Ovary (tissue), 9 donors: Measurements from ENCODE around the gene HPCA. TPM values are rescaled to one million over a fixed set of nuclear protein-coding genes. Genes with fewer than 3 reads are reported as not detected.

Experiments used
- DNase-seq, 5 donors: peaks; one replicate each; pipeline ENCODE4 v3.0.0-alpha.2; 2019 to 2020
- H3K27ac ChIP-seq, 2 donors: fragments of 200-600 bp; one replicate each; pipeline versions ENCODE4 v1.5.1 to v1.8.0; 2019 to 2022
- H3K27me3 ChIP-seq: fragments of 200-600 bp; one replicate; pipeline ENCODE4 v1.8.0; 2022
- H3K36me3 ChIP-seq: fragments of 200-600 bp; sonication (generic); one replicate; pipeline ENCODE4 v1.5.1; 2019
- H3K4me1 ChIP-seq: one replicate; pipeline ENCODE4 v1.8.1; 2013; ENCODE audit warnings: mild to moderate bottlenecking, moderate library complexity; ENCODE audit not compliant: insufficient read depth
- H3K4me3 ChIP-seq: fragments of 200-600 bp; sonication (generic); one replicate; pipeline ENCODE4 v1.5.1; 2017
- H3K9me3 ChIP-seq, 2 donors: fragments of 200-600 bp in 1 of 2; sonication (generic) in 1 of 2; one replicate each; pipeline versions ENCODE4 v1.5.1 to v1.8.1; 2013 to 2019; ENCODE audit warnings: mild to moderate bottlenecking in 1 of 2, moderate library complexity in 1 of 2
- EP300 ChIP-seq: sonication (generic); formaldehyde crosslinking; IDR thresholded peaks from one replicate; pipeline ENCODE4 v1.6.1; 2017; ENCODE audit warnings: antibody characterized with exemption
- POLR2A ChIP-seq: fragments of 450-650 bp; IDR thresholded peaks from one replicate; pipeline ENCODE4 v1.6.1; 2017; ENCODE audit warnings: antibody characterized with exemption, mild to moderate bottlenecking, moderate library complexity
- WGBS, 3 donors: extraction: QIAGEN DNeasy Blood & Tissue Kit in 1 of 3; methylation state at CpG; one replicate each; pipeline versions ENCODE4 v1.1.5 to v1.1.7; 2013 to 2017; 5-methylcytosine and 5-hydroxymethylcytosine counted together
- intact Hi-C, 4 donors: fragments of 100-400 bp; cut with DNase I; formaldehyde crosslinking; loops; one replicate each; pipeline versions ENCODE4 v1.11.0 to v1.15.1; 2022 to 2023
- polyA plus RNA-seq, 2 donors: library from polyadenylated mRNA; stranded (reverse); fragments of 200-250 nt in 1 of 2; fragments of 350-450 nt in 1 of 2; fragmentation: Illumina TruSeq in 1 of 2; extraction: RNeasy Lipid Tissue Mini Kit (QIAGEN cat#74804) in 1 of 2; gene quantifications; one replicate each; pipeline ENCODE4 v1.2.3, GENCODE V29; 2013 to 2014
- total RNA-seq, 7 donors: library from RNA; depleted of rRNA in 2 of 7; stranded (reverse); fragments of >200 nt in 2 of 7; fragmentation: NEBNext Ultra II Directional in 3 of 7; extraction: Animal tissue kit (Norgen Biotek cat#: 25700) in 3 of 7; gene quantifications; one replicate each; pipeline versions ENCODE4 v1.1.0 to v1.2.4, GENCODE V29; 2016 to 2023
- TF ChIP-seq, protein P1 (sequence below), 3 donors: fragments of 450-650 bp in 2 of 3; fragments of 200-600 bp in 1 of 3; IDR thresholded peaks; one replicate each; pipeline versions ENCODE4 v1.5.1 to v1.8.0; 2016 to 2022; ENCODE audit warnings: antibody characterized with exemption in 3 of 3, mild to moderate bottlenecking in 1 of 3
- donor health status: DM: no; HTN: no; CAD: no; lungs with moderate emphysema.
- donor health status: DM: no; HTN: no; CAD: no.
- donor health status: Bipolar disorder and iron deficiency.
- donor health status: DM: yes; HTN: yes; CAD: no.
- donor health status: DM: no; HTN: no; CAD: no.
- donor health status: DM: yes; HTN: yes; CAD: no.

Gene HPCA
- total and polyA plus RNA-seq, 9 donors, result 0.23 to 1.0 (median 0.68) TPM; not detected in 1

DNA sequence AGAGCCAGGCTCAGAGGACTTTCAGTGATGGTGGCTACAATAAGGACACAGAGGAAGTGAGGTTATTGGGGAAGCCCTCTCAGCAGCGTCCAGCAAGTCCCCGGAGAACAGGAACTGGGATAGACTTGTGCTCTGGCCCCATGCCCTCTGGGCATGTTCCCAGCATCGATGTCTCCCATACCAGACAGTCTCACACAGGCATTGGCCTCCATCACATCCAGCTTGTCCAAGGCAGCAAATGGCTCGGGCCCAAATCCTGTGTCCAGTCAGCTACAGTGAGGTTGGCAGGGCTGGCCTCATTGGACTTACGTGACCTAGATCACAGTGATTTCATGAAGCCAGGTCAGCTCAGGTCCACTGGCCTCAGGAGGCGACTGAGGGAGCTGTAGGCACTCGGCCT is 34.5 kb downstream of the HPCA start:
- H3K4me1 ChIP-seq, result peaks cover 2% of the 10 kb centered on the region
- intact Hi-C loops, result no loop called here
- no peak overlapping the region for H3K4me3 ChIP-seq
- 77 to 78% (median 77%) methylated on average over 7 of the region's 7 CpGs for WGBS, 3 donors
- no peak for TF ChIP-seq EP300
- no peak for TF ChIP-seq POLR2A
- TF ChIP-seq, protein P1, sequence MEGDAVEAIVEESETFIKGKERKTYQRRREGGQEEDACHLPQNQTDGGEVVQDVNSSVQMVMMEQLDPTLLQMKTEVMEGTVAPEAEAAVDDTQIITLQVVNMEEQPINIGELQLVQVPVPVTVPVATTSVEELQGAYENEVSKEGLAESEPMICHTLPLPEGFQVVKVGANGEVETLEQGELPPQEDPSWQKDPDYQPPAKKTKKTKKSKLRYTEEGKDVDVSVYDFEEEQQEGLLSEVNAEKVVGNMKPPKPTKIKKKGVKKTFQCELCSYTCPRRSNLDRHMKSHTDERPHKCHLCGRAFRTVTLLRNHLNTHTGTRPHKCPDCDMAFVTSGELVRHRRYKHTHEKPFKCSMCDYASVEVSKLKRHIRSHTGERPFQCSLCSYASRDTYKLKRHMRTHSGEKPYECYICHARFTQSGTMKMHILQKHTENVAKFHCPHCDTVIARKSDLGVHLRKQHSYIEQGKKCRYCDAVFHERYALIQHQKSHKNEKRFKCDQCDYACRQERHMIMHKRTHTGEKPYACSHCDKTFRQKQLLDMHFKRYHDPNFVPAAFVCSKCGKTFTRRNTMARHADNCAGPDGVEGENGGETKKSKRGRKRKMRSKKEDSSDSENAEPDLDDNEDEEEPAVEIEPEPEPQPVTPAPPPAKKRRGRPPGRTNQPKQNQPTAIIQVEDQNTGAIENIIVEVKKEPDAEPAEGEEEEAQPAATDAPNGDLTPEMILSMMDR (IDR thresholded peaks at IDR 0.05), result no peak
- no peaks in the 10 kb centered on the region for H3K36me3 ChIP-seq
- H3K27me3 ChIP-seq, result no peaks in the 10 kb centered on the region
- no peaks in the 10 kb centered on the region for H3K9me3 ChIP-seq
- DNase-seq, result no peak
- no peak overlapping the region for H3K27ac ChIP-seq

DNA sequence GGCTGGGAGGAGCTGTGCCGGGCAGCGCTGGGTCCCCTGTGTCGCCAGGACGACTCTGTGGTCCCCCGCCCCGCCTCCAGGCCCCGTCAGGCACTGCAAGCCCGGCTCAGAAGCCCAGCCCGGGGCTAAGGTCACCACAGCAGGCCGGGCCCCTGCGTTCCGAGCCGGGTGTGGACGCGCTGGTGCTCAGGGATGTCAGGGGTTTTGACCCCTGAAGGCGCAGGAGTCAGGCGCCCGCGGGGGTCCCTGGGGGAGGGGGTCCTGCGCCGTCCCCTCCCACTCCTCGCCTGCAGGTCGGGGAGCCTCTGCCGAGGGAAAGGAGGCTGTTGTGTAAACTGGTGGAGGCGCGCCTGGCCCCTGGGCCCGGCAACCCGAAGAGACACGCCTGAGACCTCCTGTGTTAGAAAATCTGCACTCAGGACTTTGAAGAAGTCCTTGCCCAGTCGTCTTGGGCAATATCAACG is 38.6 kb downstream of the HPCA start:
- intact Hi-C loops, result no loop called here
- no peak overlapping the region for H3K4me3 ChIP-seq
- no peak overlapping the region for H3K27ac ChIP-seq

DNA sequence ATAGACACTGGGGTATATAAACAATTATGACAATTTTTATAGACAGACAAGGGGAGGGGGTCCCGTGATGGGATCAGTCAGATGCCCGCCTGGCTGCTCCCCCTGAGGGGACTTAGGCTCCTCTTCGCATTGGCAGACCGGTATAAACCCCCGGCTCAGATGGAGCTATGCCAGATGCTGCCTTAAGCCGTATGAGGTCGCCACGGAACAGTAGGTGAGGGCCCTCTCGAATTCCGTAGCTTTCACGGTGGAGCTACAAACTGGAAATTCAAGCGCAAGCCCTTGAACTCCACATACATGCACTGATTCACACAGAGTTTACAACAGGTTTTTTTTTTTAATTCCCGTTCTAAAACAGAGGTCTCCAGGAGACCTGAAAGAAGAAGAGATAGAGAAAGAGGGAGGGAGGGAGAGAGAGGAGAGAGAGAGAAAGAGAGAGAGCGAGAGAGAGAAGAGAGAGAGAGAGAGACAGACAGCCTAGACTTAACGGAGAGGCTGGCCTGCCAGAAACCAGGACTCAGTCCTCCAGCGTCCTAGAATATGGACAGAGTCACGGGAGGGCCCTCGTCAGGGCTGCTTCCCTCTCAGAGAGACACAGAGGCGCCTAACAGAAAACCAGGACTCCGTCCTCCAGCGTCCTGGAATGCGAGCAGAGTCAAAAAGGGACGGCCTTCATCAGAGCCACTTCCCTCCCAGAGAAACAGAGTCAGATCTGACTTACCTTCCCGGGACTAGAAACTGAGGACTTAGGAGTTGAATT is 39.3 kb downstream of the HPCA start:
- peak in 1 of 5 donors; percentile 44 for DNase-seq
- Histone ChIP-seq H3K4me1 (peaks cover 2% of the 10 kb centered on the region), H3K9me3 (no peaks in the 10 kb centered on the region), H3K27me3 (no peaks in the 10 kb centered on the region), H3K36me3 (no peaks in the 10 kb centered on the region), H3K4me3 (no peak overlapping the region), H3K27ac (no peak overlapping the region)
- TF ChIP-seq POLR2A (no peak), EP300 (no peak)
- TF ChIP-seq, protein P1 (IDR thresholded peaks at IDR 0.05), result no peak
- intact Hi-C loops, result no loop called here
- 18 to 25% (median 19%) methylated on average over 24 of the region's 24 CpGs for WGBS, 3 donors

More for the DNA sequence above, 38.6 kb downstream of the HPCA start:
- Histone ChIP-seq H3K36me3 (no peaks in the 10 kb centered on the region), H3K27me3 (no peaks in the 10 kb centered on the region), H3K4me1 (peaks cover 2% of the 10 kb centered on the region), H3K9me3 (no peaks in the 10 kb centered on the region)
- TF ChIP-seq, protein P1 (IDR thresholded peaks at IDR 0.05), result no peak
- TF ChIP-seq EP300 (no peak), POLR2A (no peak)
- no peak for DNase-seq
- 41 to 47% (median 45%) methylated on average over 28 to 31 of the region's 31 CpGs for WGBS, 3 donors

DNA sequence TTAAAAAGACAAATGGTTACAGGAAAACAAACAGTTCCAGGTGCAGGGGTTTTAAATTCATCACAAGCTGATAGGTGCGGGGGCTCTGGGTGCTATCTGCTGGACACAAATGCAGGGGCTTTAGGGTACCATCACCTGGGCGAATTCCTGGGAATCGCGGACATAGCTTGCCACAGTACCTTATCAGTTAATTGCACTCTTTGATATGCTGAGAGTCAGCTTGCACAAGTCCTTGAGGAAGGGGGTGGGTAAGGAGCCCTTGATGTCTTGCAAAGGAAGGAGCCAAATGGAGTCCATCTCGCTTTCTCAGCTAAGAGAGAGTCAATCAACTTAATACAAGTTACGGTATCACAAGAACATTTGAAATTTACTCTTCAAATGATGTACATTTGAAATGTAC is 40.3 kb downstream of the HPCA start:
- no peak overlapping the region for H3K27ac ChIP-seq
- no peak overlapping the region for H3K4me3 ChIP-seq
- H3K27me3 ChIP-seq, result no peaks in the 10 kb centered on the region
- peaks cover 2% of the 10 kb centered on the region for H3K4me1 ChIP-seq
- intact Hi-C loops, result no loop called here
- TF ChIP-seq EP300, result no peak
- H3K36me3 ChIP-seq, result no peaks in the 10 kb centered on the region
- DNase-seq, result no peak
- WGBS, 3 donors, result 81 to 86% (median 85%) methylated on average over 6 of the region's 6 CpGs
- no peaks in the 10 kb centered on the region for H3K9me3 ChIP-seq

DNA sequence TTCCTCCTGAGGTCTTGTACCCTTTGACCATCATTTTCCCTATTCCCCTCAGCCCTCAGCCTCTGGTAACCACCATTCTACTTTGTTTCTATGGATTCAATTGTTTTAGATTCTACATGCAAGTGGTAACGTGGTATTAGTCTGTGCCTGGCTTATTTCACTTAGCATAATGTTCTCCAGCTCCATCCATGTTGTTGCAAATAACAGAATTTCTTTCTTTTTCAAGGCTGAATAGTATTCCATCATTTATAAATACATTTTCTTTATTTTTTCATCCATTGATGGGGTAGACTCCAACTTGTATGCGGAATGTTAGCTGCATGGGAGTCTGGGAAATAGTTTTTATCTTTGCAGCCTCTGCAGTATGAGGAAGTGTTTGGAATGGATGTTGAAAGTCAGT is 41.1 kb downstream of the HPCA start:
- Histone ChIP-seq H3K4me3 (no peak overlapping the region), H3K27ac (no peak overlapping the region), H3K4me1 (peaks cover 2% of the 10 kb centered on the region), H3K27me3 (no peaks in the 10 kb centered on the region), H3K9me3 (no peaks in the 10 kb centered on the region), H3K36me3 (no peaks in the 10 kb centered on the region)
- intact Hi-C loops, result no loop called here
- TF ChIP-seq EP300, result no peak
- TF ChIP-seq, protein P1 (IDR thresholded peaks at IDR 0.05), result no peak
- TF ChIP-seq POLR2A, result no peak
- WGBS, 3 donors, result 89 to 96% (median 93%) methylated on average over 2 of the region's 2 CpGs
- DNase-seq, result no peak
